GM12892 (cell line): Measurements from ENCODE around the gene CAPN5.

Experiments
- POLR2A ChIP-seq: IDR thresholded peaks from 2 replicates; pipeline ENCODE4 v1.6.1; 2011; ENCODE audit warnings: low read depth, low read length, control low read depth
- TAF1 ChIP-seq: IDR thresholded peaks from 2 replicates; pipeline ENCODE4 v1.6.1; 2011; ENCODE audit warnings: low read depth, mild to moderate bottlenecking, control low read depth, low read length, borderline replicate concordance

DNA sequence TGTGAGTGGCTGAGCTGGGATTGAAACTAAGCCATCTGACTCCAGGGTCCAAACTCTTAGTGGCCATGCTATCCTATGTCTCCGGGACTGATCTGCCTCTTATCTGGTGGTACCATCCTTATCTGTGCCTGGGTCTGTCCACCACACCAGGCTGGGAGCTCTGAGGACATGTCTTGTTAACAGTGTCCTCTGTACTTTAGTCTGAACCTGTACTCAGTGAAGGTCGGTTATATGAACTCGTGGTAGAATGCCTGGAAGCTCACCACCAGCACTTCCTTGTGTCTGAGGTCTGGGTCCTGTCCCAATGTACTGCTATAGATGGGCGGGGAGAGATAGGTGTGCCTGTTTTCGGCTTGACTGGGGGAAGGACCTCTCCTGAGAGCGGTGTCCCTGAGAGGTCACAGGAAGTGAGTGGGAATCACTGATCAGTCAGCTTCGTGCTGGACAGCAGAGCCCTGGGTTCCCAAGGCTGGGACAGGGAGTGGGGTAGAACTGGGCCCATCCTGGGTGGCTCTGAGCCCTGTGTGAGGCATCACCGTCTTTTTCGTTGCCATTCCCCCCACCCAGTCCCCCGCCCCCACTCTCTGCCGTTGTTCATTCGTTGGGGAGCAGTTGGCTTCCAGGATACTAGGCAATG lies 70.1 kb downstream of the CAPN5 start:
- TF ChIP-seq POLR2A (no peak), TAF1 (no peak)
